ENCODE data around the gene RALGPS1.

Gene RALGPS1

DNA sequence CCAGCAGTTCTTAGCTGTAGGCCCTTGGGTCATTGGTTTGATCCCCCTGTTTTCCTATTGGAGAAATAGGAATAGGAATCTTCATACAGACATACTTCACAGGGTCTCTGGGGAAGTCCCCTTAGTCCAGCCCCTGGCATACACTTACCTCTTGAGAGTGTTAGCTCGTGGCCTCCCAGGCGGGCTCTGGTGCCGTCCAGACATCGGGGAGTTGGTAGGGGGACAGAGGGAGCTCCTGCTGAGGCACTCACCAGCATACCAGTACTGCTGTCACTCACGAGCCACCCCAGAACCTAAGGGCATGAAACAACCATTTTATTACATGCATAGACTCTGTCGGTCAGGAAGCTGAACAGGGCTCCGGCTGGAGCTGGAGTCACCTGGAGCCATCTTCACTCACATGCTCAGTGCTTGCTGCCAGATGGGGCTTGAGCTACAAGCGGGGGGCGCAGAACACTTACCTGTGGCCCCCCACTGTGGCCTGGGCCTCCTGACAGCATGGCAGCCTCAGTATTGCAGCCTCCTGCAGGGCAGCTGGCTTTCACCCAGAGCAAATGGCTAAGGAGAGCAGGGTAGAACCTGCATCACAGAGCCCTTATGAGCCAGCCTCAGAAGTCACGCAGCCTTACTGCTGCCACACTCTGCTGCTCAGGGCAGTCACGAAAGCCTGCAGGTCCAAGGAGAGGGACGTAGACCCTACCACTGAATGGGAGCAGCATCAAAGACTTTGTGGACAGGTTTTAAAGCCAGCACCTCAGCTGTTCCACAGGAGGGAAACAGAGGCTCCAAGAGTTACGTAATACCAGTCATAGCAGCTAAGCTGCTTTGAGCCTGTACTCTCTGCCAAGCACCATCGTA, 266.1 kb downstream of the RALGPS1 start:
- no peak overlapping the region for H3K27ac ChIP-seq (ENCODE audit: poor library complexity, severe bottlenecking)

DNA sequence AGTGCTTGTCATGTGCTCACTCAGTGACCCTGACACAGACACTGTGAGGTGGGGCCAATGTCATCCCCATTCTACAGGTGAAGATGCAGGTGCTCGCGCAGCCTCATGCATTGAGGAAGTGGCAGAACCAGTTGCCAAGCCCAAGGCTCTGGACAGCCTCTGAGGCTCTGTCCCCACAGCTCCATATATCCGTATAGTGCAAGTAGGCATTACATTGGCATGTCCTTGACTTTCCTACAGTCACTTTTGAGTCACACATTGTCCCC, 266.7 kb downstream of the RALGPS1 start:
- no peaks in the 10 kb centered on the region for H3K9me3 ChIP-seq (ENCODE audit: severe bottlenecking)
- DNase-seq (ENCODE audit: low spot score), result peak; percentile 19

More for the DNA sequence above, 266.1 kb downstream of the RALGPS1 start:
- Histone ChIP-seq H3K27me3 (ENCODE audit: insufficient read depth, poor library complexity, severe bottlenecking) (no peaks in the 10 kb centered on the region), H3K4me1 (ENCODE audit: insufficient read depth, poor library complexity, severe bottlenecking) (no peaks in the 10 kb centered on the region), H3K36me3 (ENCODE audit: low read depth) (no peaks in the 10 kb centered on the region), H3K9me3 (ENCODE audit: severe bottlenecking) (no peaks in the 10 kb centered on the region), H3K4me3 (ENCODE audit: severe bottlenecking) (no peak overlapping the region)
- peak; percentile 42 for DNase-seq (ENCODE audit: low spot score)
- no peak; the same call in 2 of the 3 replicates for ATAC-seq (ENCODE audit: low read depth)
- TF ChIP-seq, protein P1, sequence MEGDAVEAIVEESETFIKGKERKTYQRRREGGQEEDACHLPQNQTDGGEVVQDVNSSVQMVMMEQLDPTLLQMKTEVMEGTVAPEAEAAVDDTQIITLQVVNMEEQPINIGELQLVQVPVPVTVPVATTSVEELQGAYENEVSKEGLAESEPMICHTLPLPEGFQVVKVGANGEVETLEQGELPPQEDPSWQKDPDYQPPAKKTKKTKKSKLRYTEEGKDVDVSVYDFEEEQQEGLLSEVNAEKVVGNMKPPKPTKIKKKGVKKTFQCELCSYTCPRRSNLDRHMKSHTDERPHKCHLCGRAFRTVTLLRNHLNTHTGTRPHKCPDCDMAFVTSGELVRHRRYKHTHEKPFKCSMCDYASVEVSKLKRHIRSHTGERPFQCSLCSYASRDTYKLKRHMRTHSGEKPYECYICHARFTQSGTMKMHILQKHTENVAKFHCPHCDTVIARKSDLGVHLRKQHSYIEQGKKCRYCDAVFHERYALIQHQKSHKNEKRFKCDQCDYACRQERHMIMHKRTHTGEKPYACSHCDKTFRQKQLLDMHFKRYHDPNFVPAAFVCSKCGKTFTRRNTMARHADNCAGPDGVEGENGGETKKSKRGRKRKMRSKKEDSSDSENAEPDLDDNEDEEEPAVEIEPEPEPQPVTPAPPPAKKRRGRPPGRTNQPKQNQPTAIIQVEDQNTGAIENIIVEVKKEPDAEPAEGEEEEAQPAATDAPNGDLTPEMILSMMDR (IDR thresholded peaks at IDR 0.05; ENCODE audit: poor library complexity, severe bottlenecking), result no peak

DNA sequence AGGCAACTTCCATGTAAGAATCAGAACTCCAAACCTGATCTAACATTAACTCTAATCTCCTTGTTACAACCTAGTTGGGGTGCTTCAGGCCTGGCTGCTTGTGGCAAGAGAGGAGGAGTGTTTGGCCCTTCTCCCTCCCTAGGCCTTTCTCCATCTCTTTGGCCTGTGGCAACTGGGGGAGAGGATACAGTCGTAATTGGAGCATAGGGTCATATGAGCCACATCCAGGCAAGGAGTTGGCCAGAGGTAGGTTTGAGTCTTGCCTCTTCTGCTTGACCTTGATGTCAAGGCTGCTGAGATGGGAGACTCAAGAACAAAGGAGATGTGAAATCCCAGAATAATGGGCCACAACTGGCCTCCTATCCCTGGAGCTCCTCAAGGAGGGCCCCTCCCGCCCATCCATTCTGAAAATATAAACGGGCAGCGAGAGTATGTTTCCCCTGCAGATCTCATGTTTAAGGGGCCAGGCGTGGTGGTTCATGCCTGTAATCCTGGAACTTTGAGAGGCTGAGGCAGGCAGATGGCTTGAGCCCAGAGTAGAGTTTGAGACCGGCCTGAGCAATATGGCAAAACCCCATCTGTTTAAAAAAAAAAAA, 267.1 kb downstream of the RALGPS1 start:
- ATAC-seq (ENCODE audit: low read depth) (no peak), DNase-seq (ENCODE audit: low spot score) (peak; percentile 8)
- no peak overlapping the region for H3K27ac ChIP-seq (ENCODE audit: poor library complexity, severe bottlenecking)
- H3K9me3 ChIP-seq (ENCODE audit: severe bottlenecking), result no peaks in the 10 kb centered on the region
- TF ChIP-seq, protein P1 (IDR thresholded peaks at IDR 0.05; ENCODE audit: poor library complexity, severe bottlenecking), result no peak
- no peak overlapping the region for H3K4me3 ChIP-seq (ENCODE audit: severe bottlenecking)
- H3K4me1 ChIP-seq (ENCODE audit: insufficient read depth, poor library complexity, severe bottlenecking), result no peaks in the 10 kb centered on the region
- H3K36me3 ChIP-seq (ENCODE audit: low read depth), result no peaks in the 10 kb centered on the region
- H3K27me3 ChIP-seq (ENCODE audit: insufficient read depth, poor library complexity, severe bottlenecking), result no peaks in the 10 kb centered on the region

More for the DNA sequence above, 266.7 kb downstream of the RALGPS1 start:
- H3K27me3 ChIP-seq (ENCODE audit: insufficient read depth, poor library complexity, severe bottlenecking), result no peaks in the 10 kb centered on the region
- no peak for ATAC-seq (ENCODE audit: low read depth)
- H3K4me3 ChIP-seq (ENCODE audit: severe bottlenecking), result no peak overlapping the region
- no peak overlapping the region for H3K27ac ChIP-seq (ENCODE audit: poor library complexity, severe bottlenecking)
- TF ChIP-seq, protein P1 (IDR thresholded peaks at IDR 0.05; ENCODE audit: poor library complexity, severe bottlenecking), result no peak
- H3K4me1 ChIP-seq (ENCODE audit: insufficient read depth, poor library complexity, severe bottlenecking), result no peaks in the 10 kb centered on the region
- no peaks in the 10 kb centered on the region for H3K36me3 ChIP-seq (ENCODE audit: low read depth)

DNA sequence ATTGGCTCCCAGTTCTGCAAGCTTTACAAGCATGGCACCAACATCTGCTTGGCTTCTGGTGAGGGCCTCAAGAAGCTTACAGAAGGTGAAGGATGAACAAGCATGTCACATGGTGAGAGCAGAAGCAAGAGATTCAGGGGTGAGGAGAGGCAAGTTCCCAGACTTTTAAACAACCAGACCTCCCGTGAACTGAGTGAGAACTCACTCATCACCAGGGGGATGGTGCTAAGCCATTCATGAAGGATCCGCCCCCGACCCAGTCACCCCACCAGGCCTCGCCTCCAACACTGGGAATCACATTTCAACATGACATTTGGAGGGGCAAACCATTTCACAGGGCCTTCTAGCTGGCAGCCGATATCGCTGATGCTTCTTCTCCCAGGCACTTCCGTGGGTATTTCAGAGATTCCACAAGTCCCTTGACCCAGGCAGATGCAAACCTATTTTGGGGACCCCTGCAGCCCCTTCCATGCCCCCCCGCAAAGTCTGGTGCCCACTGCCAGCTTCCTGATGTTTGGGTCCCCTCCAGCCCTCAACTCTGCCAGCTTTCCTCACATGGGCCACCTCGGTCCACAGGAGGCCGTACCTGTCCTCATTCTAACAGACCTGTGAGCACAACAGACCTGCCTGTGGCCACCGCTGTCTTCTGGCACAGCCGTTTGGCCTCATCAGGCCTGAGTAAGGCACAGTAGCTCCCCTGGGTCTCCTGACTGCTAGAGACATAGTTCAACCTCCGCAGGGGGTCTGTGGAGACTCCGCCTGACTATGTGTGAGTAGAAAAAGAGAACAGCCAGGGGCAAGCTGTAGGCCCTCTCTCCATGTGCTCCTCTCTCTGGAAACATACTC, 268.5 kb downstream of the RALGPS1 start:
- H3K27me3 ChIP-seq (ENCODE audit: insufficient read depth, poor library complexity, severe bottlenecking), result no peaks in the 10 kb centered on the region

More for the DNA sequence above, 268.5 kb downstream of the RALGPS1 start:
- H3K27ac ChIP-seq (ENCODE audit: poor library complexity, severe bottlenecking), result no peak overlapping the region
- H3K4me3 ChIP-seq (ENCODE audit: severe bottlenecking), result no peak overlapping the region
- peaks cover 8% of the 10 kb centered on the region for H3K4me1 ChIP-seq (ENCODE audit: insufficient read depth, poor library complexity, severe bottlenecking)
- TF ChIP-seq, protein P1 (IDR thresholded peaks at IDR 0.05; ENCODE audit: poor library complexity, severe bottlenecking), result no peak
- DNase-seq (ENCODE audit: low spot score) (peak; percentile 39), ATAC-seq (ENCODE audit: low read depth) (no peak)
- H3K36me3 ChIP-seq (ENCODE audit: low read depth), result no peaks in the 10 kb centered on the region
- H3K9me3 ChIP-seq (ENCODE audit: severe bottlenecking), result no peaks in the 10 kb centered on the region
